GM18526 (cell line): ENCODE results near the gene RHBDL1.

ENCODE experiments used
- POLR2A ChIP-seq: IDR thresholded peaks from 3 replicates; pipeline ENCODE4 v1.6.1; 2011; ENCODE audit not compliant: insufficient read length; ENCODE audit errors: extremely low read depth

RHBDL1 gene

GRCh38 chr16:674968-675883, at the start of gene RHBDL1:
RHBDL1 (plus strand) TSS chr16:675671; CDS start chr16:675791, 120 bp downstream.
- TF ChIP-seq POLR2A, result no peak

- no peak for TF ChIP-seq POLR2A
These were observed 49.3 kb upstream of the RHBDL1 start for GRCh38 chr16:625977-626765.

GRCh38 chr16:626787-627453, 48.6 kb upstream of the RHBDL1 start:
- TF ChIP-seq POLR2A, result no peak

GRCh38 chr16:627454-628239, 47.8 kb upstream of the RHBDL1 start:
- TF ChIP-seq POLR2A, result no peak

GRCh38 chr16:628321-629061, 47.0 kb upstream of the RHBDL1 start:
- TF ChIP-seq POLR2A, result no peak

GRCh38 chr16:629185-629832, 46.2 kb upstream of the RHBDL1 start:
- no peak for TF ChIP-seq POLR2A

GRCh38 chr16:629833-630248, 45.6 kb upstream of the RHBDL1 start:
- TF ChIP-seq POLR2A, result no peak

- no peak for TF ChIP-seq POLR2A
These were observed 45.1 kb upstream of the RHBDL1 start for GRCh38 chr16:630249-630814.

- TF ChIP-seq POLR2A, result no peak
These were observed 44.6 kb upstream of the RHBDL1 start, which contains the start of gene WFIKKN1 for GRCh38 chr16:630815-631405. WFIKKN1 (plus strand) TSS chr16:630985; CDS start chr16:631254, 269 bp downstream.

- no peak for TF ChIP-seq POLR2A
These were observed 43.6 kb upstream of the RHBDL1 start for GRCh38 chr16:631808-632358.

GRCh38 chr16:632486-633335, 42.8 kb upstream of the RHBDL1 start:
- no peak for TF ChIP-seq POLR2A
